ENCODE measurements around the gene MRPL24. TPM values are rescaled to one million over a fixed set of nuclear protein-coding genes. Genes with fewer than 3 reads are reported as not detected.

Gene MRPL24
- total and polyA plus RNA-seq, 10 of the 15 experiments (the other 5 are each of a cell fraction or from before 2014, with no cell fraction given) = 87.4 to 269 (median 134) TPM

DNA sequence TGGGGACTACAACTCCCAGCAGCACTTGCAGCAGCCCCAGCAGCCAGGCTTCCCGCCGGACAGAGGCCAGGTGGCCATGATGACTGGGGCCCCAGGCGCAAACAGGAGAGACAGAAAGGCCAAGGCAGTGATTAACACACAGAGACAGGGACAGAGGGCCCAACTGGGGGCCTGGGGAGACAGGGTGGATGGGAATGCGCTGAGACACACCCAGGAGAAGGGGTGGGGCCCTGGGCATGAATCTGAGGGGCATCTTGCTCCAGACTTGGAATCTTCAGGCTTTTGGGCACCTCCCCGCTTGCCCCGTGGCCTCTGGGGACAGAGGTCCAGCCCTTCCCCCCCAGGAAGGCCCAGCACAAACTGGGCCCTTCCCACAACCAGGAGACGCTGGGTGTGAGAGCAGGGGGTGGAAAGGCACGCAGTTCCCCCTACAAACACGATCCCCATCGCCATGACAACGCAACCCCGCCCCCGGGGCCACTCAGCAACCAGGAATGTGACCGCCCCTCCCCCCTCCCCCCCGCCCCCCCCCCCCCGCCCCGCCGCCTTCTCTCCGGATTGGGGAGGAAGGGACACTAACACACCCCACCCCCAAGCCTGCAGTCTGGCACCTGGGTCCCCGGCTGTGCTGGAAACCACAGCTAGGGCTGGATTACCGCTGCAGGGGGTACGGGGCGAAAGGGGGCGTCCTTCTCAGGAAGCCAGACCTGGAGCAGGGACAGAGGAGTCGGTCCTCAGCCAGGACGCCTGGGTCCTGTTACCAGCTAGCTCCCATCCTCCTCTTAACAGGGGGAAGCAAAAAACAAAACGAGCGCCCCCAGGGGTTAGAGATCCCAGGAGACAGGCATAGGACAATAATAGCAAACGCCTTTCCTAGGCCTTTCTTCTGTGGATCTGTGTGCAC lies 6.1 kb upstream of the MRPL24 start (continued):
- TF ChIP-seq, protein P1, sequence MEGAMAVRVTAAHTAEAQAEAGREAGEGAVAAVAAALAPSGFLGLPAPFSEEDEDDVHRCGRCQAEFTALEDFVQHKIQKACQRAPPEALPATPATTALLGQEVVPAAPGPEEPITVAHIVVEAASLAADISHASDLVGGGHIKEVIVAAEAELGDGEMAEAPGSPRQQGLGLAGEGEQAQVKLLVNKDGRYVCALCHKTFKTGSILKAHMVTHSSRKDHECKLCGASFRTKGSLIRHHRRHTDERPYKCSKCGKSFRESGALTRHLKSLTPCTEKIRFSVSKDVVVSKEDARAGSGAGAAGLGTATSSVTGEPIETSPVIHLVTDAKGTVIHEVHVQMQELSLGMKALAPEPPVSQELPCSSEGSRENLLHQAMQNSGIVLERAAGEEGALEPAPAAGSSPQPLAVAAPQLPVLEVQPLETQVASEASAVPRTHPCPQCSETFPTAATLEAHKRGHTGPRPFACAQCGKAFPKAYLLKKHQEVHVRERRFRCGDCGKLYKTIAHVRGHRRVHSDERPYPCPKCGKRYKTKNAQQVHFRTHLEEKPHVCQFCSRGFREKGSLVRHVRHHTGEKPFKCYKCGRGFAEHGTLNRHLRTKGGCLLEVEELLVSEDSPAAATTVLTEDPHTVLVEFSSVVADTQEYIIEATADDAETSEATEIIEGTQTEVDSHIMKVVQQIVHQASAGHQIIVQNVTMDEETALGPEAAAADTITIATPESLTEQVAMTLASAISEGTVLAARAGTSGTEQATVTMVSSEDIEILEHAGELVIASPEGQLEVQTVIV (IDR thresholded peaks at IDR 0.05; ENCODE audit: borderline replicate concordance, partially characterized antibody) = no peak
- TF ChIP-seq WRNIP1 (IDR thresholded peaks at IDR 0.05; ENCODE audit: borderline replicate concordance, low read depth, low read length) (no peak), MTA3 (IDR thresholded peaks at IDR 0.05; ENCODE audit: borderline replicate concordance, low read length) (no peak), DPF2 (IDR thresholded peaks at IDR 0.05) (no peak), ATF7 (IDR thresholded peaks at IDR 0.05; ENCODE audit: low read depth) (no peak), NFIC (IDR thresholded peaks at IDR 0.05; ENCODE audit: low read depth, low read length) (no peak), IRF4 (IDR thresholded peaks at IDR 0.05; ENCODE audit: low read depth, low read length) (no peak), SREBF2 (IDR thresholded peaks at IDR 0.05; ENCODE audit: low read length) (no peak), FOS (IDR thresholded peaks at IDR 0.05; ENCODE audit: borderline replicate concordance, extremely low read depth, insufficient read length) (no peak), CREB1 (IDR thresholded peaks at IDR 0.05; ENCODE audit: low read depth) (no peak), CBX3 (IDR thresholded peaks at IDR 0.05; ENCODE audit: borderline replicate concordance, low read depth) (no peak), POU2F2 (IDR thresholded peaks at IDR 0.05; ENCODE audit: borderline replicate concordance, low read depth, low read length) (no peak), ZBED1 (IDR thresholded peaks at IDR 0.05; ENCODE audit: borderline replicate concordance) (no peak), CHD1 (IDR thresholded peaks at IDR 0.05; ENCODE audit: low read depth, low read length) (no peak), BRCA1 (IDR thresholded peaks at IDR 0.05; ENCODE audit: low read depth, low read length) (no peak), FOXM1 (IDR thresholded peaks at IDR 0.05; ENCODE audit: low read depth, low read length) (no peak), BCL11A (IDR thresholded peaks at IDR 0.05; ENCODE audit: low read depth, low read length) (no peak)
- TF ChIP-seq, protein P2, sequence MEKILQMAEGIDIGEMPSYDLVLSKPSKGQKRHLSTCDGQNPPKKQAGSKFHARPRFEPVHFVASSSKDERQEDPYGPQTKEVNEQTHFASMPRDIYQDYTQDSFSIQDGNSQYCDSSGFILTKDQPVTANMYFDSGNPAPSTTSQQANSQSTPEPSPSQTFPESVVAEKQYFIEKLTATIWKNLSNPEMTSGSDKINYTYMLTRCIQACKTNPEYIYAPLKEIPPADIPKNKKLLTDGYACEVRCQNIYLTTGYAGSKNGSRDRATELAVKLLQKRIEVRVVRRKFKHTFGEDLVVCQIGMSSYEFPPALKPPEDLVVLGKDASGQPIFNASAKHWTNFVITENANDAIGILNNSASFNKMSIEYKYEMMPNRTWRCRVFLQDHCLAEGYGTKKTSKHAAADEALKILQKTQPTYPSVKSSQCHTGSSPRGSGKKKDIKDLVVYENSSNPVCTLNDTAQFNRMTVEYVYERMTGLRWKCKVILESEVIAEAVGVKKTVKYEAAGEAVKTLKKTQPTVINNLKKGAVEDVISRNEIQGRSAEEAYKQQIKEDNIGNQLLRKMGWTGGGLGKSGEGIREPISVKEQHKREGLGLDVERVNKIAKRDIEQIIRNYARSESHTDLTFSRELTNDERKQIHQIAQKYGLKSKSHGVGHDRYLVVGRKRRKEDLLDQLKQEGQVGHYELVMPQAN (conservative IDR thresholded peaks at IDR 0.05) = peak; percentile 70
- TF ChIP-seq, protein P3, sequence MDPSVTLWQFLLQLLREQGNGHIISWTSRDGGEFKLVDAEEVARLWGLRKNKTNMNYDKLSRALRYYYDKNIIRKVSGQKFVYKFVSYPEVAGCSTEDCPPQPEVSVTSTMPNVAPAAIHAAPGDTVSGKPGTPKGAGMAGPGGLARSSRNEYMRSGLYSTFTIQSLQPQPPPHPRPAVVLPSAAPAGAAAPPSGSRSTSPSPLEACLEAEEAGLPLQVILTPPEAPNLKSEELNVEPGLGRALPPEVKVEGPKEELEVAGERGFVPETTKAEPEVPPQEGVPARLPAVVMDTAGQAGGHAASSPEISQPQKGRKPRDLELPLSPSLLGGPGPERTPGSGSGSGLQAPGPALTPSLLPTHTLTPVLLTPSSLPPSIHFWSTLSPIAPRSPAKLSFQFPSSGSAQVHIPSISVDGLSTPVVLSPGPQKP (IDR thresholded peaks at IDR 0.05; ENCODE audit: low read depth, low read length) = no peak
- TF ChIP-seq, protein P4, sequence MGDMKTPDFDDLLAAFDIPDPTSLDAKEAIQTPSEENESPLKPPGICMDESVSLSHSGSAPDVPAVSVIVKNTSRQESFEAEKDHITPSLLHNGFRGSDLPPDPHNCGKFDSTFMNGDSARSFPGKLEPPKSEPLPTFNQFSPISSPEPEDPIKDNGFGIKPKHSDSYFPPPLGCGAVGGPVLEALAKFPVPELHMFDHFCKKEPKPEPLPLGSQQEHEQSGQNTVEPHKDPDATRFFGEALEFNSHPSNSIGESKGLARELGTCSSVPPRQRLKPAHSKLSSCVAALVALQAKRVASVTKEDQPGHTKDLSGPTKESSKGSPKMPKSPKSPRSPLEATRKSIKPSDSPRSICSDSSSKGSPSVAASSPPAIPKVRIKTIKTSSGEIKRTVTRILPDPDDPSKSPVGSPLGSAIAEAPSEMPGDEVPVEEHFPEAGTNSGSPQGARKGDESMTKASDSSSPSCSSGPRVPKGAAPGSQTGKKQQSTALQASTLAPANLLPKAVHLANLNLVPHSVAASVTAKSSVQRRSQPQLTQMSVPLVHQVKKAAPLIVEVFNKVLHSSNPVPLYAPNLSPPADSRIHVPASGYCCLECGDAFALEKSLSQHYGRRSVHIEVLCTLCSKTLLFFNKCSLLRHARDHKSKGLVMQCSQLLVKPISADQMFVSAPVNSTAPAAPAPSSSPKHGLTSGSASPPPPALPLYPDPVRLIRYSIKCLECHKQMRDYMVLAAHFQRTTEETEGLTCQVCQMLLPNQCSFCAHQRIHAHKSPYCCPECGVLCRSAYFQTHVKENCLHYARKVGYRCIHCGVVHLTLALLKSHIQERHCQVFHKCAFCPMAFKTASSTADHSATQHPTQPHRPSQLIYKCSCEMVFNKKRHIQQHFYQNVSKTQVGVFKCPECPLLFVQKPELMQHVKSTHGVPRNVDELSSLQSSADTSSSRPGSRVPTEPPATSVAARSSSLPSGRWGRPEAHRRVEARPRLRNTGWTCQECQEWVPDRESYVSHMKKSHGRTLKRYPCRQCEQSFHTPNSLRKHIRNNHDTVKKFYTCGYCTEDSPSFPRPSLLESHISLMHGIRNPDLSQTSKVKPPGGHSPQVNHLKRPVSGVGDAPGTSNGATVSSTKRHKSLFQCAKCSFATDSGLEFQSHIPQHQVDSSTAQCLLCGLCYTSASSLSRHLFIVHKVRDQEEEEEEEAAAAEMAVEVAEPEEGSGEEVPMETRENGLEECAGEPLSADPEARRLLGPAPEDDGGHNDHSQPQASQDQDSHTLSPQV (IDR thresholded peaks at IDR 0.05) = no peak
